Activated effector memory CD4-positive, alpha-beta T cell treated with anti-CD3 and anti-CD28 coated beads, Interleukin-2, amount 50 U/mL, for 16 hours (primary cell): ENCODE data around the gene SKIL.

Experiments used
- DNase-seq: peaks from one replicate; pipeline ENCODE4 v3.0.0-alpha.2; 2020

Gene SKIL

GRCh38 chr3:170350515-170351413 lies 6.8 kb upstream of the SKIL start:
- no peak for DNase-seq

GRCh38 chr3:170352936-170353335 lies 4.6 kb upstream of the SKIL start:
- no peak for DNase-seq

- no peak for DNase-seq
Measured at GRCh38 chr3:170353485-170353884, 4.0 kb upstream of the SKIL start.

GRCh38 chr3:170354760-170355159 lies 2.8 kb upstream of the SKIL start:
- no peak for DNase-seq

- no peak for DNase-seq
Measured at GRCh38 chr3:170355738-170356595, 1.5 kb upstream of the SKIL start.

- peak; percentile 85 for DNase-seq
Measured at GRCh38 chr3:170356596-170357175, 829 bp upstream of the SKIL start.

GRCh38 chr3:170358042-170359010 lies 811 bp downstream of the SKIL start:
- DNase-seq = peak; percentile 91

- DNase-seq = no peak
Measured at GRCh38 chr3:170359178-170359704, 1.7 kb downstream of the SKIL start.

GRCh38 chr3:170360466-170360865 lies 3.0 kb downstream of the SKIL start:
- DNase-seq = no peak

- DNase-seq = no peak
Measured at GRCh38 chr3:170360916-170361315, 3.4 kb downstream of the SKIL start.

- no peak for DNase-seq
Measured at GRCh38 chr3:170361711-170362110, 4.2 kb downstream of the SKIL start.

- DNase-seq = no peak
Measured at GRCh38 chr3:170363471-170363994, 6.0 kb downstream of the SKIL start.

GRCh38 chr3:170364965-170365364 lies 7.5 kb downstream of the SKIL start:
- no peak for DNase-seq

GRCh38 chr3:170367797-170368196 lies 10.3 kb downstream of the SKIL start:
- no peak for DNase-seq

- no peak for DNase-seq
Measured at GRCh38 chr3:170368921-170369320, 11.4 kb downstream of the SKIL start.

- no peak for DNase-seq
Measured at GRCh38 chr3:170372190-170372879, 14.8 kb downstream of the SKIL start.

- DNase-seq = no peak
Measured at GRCh38 chr3:170383567-170383966, 26.1 kb downstream of the SKIL start.

GRCh38 chr3:170386468-170386867 lies 29.0 kb downstream of the SKIL start:
- no peak for DNase-seq

GRCh38 chr3:170387950-170388349 lies 30.4 kb downstream of the SKIL start:
- DNase-seq = no peak

GRCh38 chr3:170391108-170391507 lies 33.6 kb downstream of the SKIL start:
- no peak for DNase-seq

GRCh38 chr3:170397685-170398084 lies 40.2 kb downstream of the SKIL start:
- DNase-seq = no peak
